A673 (cell line): Measurements from ENCODE around the gene POFUT1. TPM values are rescaled to one million over a fixed set of nuclear protein-coding genes. Genes with fewer than 3 reads are reported as not detected.

ENCODE experiments used
- BruUV-seq: library from RNA; stranded (reverse); fragments of 400-500 nt; replicated peaks from 2 replicates; lab custom pipeline; 2021; lab: Mats Ljungman, UMichigan
- CTCF ChIA-PET: fragments of 300-600 bp; sonication (Branson Sonifier 250); formaldehyde crosslinking; loops from one replicate; lab custom pipeline; 2022; ENCODE audit warnings: antibody characterized with exemption; lab: Charles Lee
- POLR2A ChIA-PET: fragments of 300-600 bp; sonication (Branson Sonifier 250); formaldehyde crosslinking; loops from one replicate; lab custom pipeline; 2022; ENCODE audit warnings: antibody characterized with exemption; ENCODE audit not compliant: low non-redundant PET; lab: Charles Lee
- DNase-seq: peaks from one replicate; pipeline ENCODE4 v3.0.0-alpha.2; 2015; ENCODE audit warnings: low spot score
- H3K27ac ChIP-seq: fragments of 200-600 bp; sonication (generic); 2 replicates; pipeline ENCODE4 v1.5.1; 2016; ENCODE audit warnings: mixed run types, low read depth, mild to moderate bottlenecking, mixed read lengths, antibody characterized with exemption, low read length; ENCODE audit not compliant: poor library complexity, severe bottlenecking
- H3K27me3 ChIP-seq: fragments of 200-600 bp; sonication (generic); replicated peaks from 2 replicates; pipeline ENCODE4 v1.6.1; 2017; ENCODE audit warnings: mixed run types, low read depth, mild to moderate bottlenecking, mixed read lengths, antibody characterized with exemption, low read length; ENCODE audit not compliant: insufficient read depth, poor library complexity
- H3K36me3 ChIP-seq: fragments of 200-600 bp; sonication (generic); 2 replicates; pipeline ENCODE4 v1.6.1; 2016; ENCODE audit warnings: mixed run types, mild to moderate bottlenecking, mixed read lengths, antibody characterized with exemption, low read length; ENCODE audit not compliant: insufficient read depth, poor library complexity, severe bottlenecking
- H3K4me1 ChIP-seq: fragments of 200-600 bp; sonication (generic); 2 replicates; pipeline ENCODE4 v1.6.1; 2017; ENCODE audit warnings: mixed run types, mild to moderate bottlenecking, mixed read lengths, antibody characterized with exemption, low read length; ENCODE audit not compliant: insufficient read depth, poor library complexity, severe bottlenecking
- H3K4me3 ChIP-seq: fragments of 200-600 bp; sonication (generic); 2 replicates; pipeline ENCODE4 v1.5.1; 2016; ENCODE audit warnings: low read depth, mixed run types, mild to moderate bottlenecking, mixed read lengths, low read length; ENCODE audit not compliant: poor library complexity, severe bottlenecking
- H3K9me3 ChIP-seq: fragments of 200-600 bp; sonication (generic); 2 replicates; pipeline ENCODE4 v1.6.1; 2016; ENCODE audit warnings: mixed run types, low read depth, mild to moderate bottlenecking, mixed read lengths, antibody characterized with exemption, low read length; ENCODE audit not compliant: poor library complexity, severe bottlenecking
- CTCF ChIP-seq: fragments of 300-800, 200-600 bp; sonication (generic); conservative IDR thresholded peaks from 2 replicates; pipeline ENCODE4 v1.5.1; 2017; ENCODE audit warnings: low read depth, mild to moderate bottlenecking, antibody characterized with exemption, low read length, moderate library complexity, mixed read lengths
- EZH2 ChIP-seq: fragments of 200-600 bp; sonication (generic); IDR thresholded peaks from 2 replicates; pipeline ENCODE4 v1.6.1; 2017; ENCODE audit warnings: borderline replicate concordance, low read depth, mild to moderate bottlenecking, mixed read lengths, antibody characterized with exemption, low read length; ENCODE audit not compliant: poor library complexity, severe bottlenecking
- intact Hi-C: fragments of 100-400 bp; cut with micrococcal nuclease; formaldehyde crosslinking; loops from one replicate; pipeline ENCODE4 v1.10.0; 2022; ENCODE audit not compliant: unreplicated experiment
- total RNA-seq: library from RNA; stranded (reverse); gene quantifications from 2 replicates; pipeline ENCODE4 v1.2.3, GENCODE V29; 2021

Gene POFUT1
- total RNA-seq, 1 experiment from 2014 or later, result 55.9 TPM

DNA sequence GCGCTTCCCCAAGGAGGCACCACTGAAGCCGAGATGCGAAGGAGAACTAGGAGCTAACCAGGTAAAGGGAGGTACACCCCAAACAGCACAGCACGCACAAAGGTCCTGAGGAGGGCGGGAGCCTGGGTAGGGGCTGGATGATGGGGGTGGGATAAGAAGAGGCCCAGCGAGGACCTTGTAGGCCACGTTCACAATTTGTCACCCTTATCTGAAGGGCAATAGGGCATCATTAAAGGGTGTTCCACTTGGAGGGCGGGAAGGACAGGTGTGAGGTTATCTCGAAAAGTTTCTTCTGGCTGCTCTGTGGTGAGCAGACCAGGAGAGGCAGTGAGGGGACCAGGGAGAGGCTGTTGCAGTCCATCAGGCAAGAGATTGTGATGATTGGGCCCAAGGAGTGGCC, 25.6 kb downstream of the POFUT1 start:
- H3K27ac ChIP-seq, result no peak overlapping the region
- peaks cover 9% of the 10 kb centered on the region for H3K4me1 ChIP-seq
- no peaks in the 10 kb centered on the region for H3K27me3 ChIP-seq
- no peak for DNase-seq
- no peak overlapping the region for H3K4me3 ChIP-seq
- H3K9me3 ChIP-seq, result no peaks in the 10 kb centered on the region
- intact Hi-C loops, result no loop called here
- POLR2A ChIA-PET, result no interaction called here
- TF ChIP-seq CTCF (no peak), EZH2 (no peak)
- H3K36me3 ChIP-seq, result peaks cover 59% of the 10 kb centered on the region
- no TSS peak for BruUV-seq
- CTCF ChIA-PET, result no interaction called here

DNA sequence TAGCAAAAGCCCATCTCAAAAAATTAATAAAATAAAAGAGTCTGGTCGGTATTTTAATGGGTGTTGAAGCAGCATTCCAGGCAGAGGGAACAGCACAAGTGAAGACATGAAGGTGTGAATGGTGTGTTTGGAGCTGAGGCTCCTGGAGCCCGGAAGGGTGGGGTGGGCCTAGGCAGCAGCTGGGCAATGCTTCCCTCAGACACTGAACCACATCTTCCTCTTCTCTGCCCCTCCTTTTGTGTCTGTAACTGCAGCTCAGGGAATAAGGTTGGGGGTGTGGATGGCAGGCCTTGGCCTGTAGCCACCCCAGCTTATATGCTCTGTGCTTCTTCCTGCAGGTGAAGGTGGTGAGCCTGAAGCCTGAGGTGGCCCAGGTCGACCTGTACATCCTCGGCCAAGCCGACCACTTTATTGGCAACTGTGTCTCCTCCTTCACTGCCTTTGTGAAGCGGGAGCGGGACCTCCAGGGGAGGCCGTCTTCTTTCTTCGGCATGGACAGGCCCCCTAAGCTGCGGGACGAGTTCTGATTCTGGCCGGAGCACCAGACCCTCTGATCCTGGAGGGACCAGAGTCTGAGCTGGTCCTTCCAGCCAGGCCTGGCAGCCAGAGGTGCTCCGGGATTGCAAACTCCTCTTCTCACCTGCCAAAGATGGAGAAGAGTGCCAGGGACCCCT, 26.6 kb downstream of the POFUT1 start:
- intact Hi-C loops, result no loop called here
- no peak overlapping the region for H3K4me3 ChIP-seq
- no peak for DNase-seq
- ChIA-PET CTCF (no interaction called here), POLR2A (no interaction called here)
- no peaks in the 10 kb centered on the region for H3K9me3 ChIP-seq
- no TSS peak for BruUV-seq
- peaks cover 9% of the 10 kb centered on the region for H3K4me1 ChIP-seq
- TF ChIP-seq EZH2 (no peak), CTCF (no peak)
- H3K27ac ChIP-seq, result no peak overlapping the region
- H3K27me3 ChIP-seq, result no peaks in the 10 kb centered on the region
- peaks cover 49% of the 10 kb centered on the region for H3K36me3 ChIP-seq

GRCh38 chr20:32235331-32236047, 27.8 kb downstream of the POFUT1 start:
- H3K27me3 ChIP-seq, result no peaks in the 10 kb centered on the region
- no peak for DNase-seq
- no peak overlapping the region for H3K4me3 ChIP-seq
- peaks cover 9% of the 10 kb centered on the region for H3K4me1 ChIP-seq
- POLR2A ChIA-PET, result no interaction called here
- intact Hi-C loops, result no loop called here
- CTCF ChIA-PET, result no interaction called here
- no TSS peak for BruUV-seq
- H3K36me3 ChIP-seq, result peaks cover 46% of the 10 kb centered on the region
- TF ChIP-seq EZH2 (no peak), CTCF (no peak)
- H3K27ac ChIP-seq, result no peak overlapping the region
- no peaks in the 10 kb centered on the region for H3K9me3 ChIP-seq
